Activated CD4-positive, alpha-beta T cell treated with anti-CD3 and anti-CD28 coated beads for 4 hours (primary cell): ENCODE data around the gene NUP205.
"Not testable (repeated sequence)": the region's sequence is repeated elsewhere in the genome, so short reads cannot be mapped to it uniquely, and the experiment has no call there.

ENCODE experiments used
- DNase-seq, 2 donors: peaks; one replicate each; pipeline ENCODE4 v3.0.0-alpha.2; 2020

NUP205 gene

DNA sequence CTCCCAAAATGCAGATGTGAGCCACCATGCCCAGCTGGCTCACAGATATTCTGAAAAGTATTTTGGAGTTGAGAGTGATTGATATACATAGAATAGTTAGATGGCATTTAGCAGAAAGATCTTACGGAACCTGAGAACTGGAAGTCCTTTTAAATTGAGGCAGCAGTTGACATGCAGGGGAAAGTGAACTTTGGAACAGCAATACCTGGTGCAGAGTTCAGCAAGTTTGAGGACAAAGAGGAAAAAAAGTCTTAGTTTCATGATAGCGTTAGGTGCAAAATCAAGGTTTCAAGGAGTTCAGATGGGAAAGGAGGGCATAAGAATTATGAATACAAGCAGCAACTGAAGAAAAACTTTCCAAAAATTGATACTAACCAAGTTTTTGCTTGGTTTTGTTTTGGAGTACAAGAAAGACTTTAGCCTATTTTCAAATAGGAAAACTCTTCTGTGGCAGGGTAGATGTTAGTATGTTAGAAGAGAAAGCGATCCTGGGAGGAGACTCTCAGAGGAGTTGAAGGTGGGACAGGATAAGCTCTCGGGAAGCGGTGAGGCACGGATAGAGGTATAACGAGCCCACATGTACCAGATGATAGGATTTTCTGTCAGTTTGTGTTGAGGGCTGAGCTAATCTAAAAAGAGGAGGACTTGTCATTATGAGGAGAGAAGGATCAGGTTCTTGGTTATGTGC lies 76.6 kb downstream of the NUP205 start:
- no peak for DNase-seq

- not testable (repeated sequence) for DNase-seq
Observed at GRCh38 chr7:135639690-135640089, 82.0 kb downstream of the NUP205 start.

- no peak for DNase-seq
Observed at GRCh38 chr7:135644154-135644553, 86.4 kb downstream of the NUP205 start.

GRCh38 chr7:135644729-135645128 lies 87.0 kb downstream of the NUP205 start:
- DNase-seq = no peak

- DNase-seq = peak in 1 of 2 donors; percentile 24
Observed at GRCh38 chr7:135645296-135645904, 87.7 kb downstream of the NUP205 start.

- DNase-seq = no peak
Observed at GRCh38 chr7:135647755-135648154, 90.0 kb downstream of the NUP205 start.

DNA sequence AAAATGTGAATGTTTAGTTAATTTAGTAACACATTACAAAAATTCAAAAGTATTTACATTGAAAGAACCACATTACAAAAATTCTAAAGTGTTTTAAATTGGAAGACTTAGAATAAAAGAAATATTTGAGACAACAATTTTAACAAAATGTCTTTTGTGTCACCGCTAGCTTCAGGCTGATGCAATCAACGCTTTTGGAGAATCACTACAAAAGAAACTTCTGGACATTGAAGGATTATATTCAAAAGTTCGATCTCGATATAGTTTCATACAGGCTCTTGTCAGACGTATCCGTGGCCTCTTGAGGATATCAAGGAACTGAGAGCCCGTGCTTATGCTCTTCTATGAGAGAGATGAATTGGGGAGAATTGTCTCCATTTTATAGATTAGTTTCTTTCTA lies 90.5 kb downstream of the NUP205 start:
- no peak for DNase-seq

DNA sequence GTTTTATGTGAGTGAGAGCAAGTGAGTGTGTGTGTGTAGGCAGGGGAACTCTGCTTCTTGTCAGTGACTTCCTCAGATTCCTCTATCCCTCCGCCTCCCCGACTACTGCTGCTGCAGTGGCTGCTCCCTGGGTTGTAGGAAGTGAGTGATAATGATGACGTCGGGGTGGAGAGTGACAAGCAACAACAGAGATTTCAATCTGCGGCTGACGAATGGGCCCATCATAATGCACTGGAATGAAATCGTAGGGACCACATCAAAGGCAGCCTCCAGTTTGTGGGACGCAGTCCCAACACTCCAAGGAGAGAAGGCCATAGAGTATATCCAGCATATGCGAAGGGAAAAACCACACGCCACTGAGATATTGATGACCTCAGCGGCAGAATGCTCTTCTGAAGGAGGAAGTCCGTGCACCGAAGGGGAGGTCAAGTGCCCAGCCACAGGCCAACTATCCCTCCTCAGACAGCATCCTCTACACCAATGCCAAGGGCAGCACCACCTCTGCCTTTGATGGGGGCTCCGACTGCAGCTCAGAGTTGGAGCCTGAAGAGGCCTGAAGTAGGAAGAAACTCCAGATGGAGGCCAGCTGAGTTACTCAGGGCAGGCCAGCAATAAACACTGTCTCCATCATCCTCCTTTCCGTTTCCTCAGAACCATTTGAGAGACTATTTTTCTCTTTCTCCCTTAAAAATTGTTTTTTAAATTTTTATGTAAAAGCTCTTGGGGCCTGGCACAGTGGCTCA lies 93.3 kb downstream of the NUP205 start:
- no peak for DNase-seq

GRCh38 chr7:135653340-135654080 lies 95.8 kb downstream of the NUP205 start:
- no peak for DNase-seq

GRCh38 chr7:135658564-135658963 lies 100.8 kb downstream of the NUP205 start:
- DNase-seq = no peak

DNA sequence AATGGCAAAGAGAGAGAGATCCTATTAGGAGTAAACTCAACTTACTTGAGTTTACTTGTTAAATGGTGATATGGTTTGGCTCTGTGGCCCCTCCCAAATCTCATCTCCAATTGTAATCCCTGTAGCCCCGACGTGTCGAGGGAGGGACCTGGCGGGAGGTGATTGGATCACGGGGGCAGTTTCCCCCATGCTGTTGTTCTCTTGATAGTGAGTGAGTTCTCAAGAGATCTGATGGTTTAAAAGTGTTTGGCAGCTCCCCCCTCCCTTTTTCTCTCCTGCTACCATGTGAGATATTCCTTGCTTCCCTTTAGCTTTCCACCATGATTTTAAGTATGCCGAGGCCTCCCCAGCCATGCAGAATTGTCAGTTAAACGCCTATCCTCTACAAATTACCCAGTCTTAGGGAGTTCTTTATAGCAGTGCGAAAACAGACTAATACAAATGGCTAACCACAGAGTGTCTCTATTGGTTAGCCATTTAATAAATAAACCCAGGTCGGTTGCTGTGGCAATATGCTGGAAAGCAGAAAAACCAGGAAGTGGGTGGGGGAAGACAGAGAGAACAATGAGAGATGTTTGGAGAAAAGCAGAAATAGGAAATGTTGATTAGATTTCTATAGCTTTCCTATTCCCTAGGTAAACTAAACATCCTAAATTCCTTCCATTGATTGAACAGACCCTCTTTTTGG lies 101.6 kb downstream of the NUP205 start:
- no peak for DNase-seq

- DNase-seq = no peak
Observed at GRCh38 chr7:135661311-135662122, 103.8 kb downstream of the NUP205 start.

DNA sequence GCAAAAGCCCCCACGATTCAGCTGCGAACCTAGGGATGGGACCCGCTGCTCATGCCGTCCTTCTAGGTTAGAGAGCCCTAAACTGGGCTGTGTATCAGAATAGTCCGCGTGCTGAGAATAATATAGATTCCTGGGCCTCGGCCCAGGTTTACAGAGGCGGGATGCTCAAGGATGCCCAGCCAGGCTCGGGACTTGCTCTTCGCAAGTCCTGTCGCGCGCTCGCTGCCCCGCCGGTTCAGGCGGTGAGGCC lies 104.3 kb downstream of the NUP205 start:
- no peak for DNase-seq

DNA sequence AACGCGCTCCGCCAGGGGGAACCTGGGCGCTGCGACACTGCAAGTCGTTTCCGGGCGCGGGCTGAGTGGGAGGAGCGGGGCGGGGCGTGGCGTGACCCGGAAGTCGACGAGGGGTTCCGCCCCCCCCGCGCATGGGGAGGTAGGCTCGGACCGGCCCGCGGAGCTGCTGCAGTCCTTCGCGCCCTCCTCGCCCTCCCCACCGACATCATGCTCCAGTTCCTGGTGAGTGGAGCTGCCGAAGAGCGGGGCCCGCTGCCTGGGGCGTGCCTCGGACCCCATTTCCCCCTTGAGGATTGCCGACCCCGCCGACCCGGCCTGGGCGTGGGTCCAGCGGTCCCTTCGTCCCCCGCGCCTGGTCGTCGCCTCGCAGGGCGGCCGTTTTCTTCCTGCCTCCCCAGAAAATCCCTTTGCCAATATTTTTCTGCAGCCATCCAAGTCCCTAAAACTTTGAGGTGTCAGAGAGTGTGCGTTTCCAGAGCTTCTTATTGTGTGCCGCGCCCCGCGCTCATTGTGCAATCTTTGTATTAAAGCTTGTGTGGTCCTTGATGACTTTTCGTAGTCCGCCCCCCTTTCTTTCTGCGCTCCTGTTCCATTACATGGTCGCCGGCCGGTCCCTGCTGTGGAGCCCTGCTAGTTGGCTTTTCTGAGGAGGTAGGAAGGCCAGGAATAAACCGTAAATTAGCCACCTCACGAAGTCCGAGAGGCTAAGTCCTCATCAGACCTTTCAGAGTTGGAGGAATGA lies 104.8 kb downstream of the NUP205 start, which contains the start of gene STMP1:
Gene STMP1 (plus strand): TSS at position 142 of the 742 bp plus-strand sequence.
- peak; percentile 97 to 98 for DNase-seq

- no peak for DNase-seq
Observed at GRCh38 chr7:135664046-135664589, 106.4 kb downstream of the NUP205 start.

DNA sequence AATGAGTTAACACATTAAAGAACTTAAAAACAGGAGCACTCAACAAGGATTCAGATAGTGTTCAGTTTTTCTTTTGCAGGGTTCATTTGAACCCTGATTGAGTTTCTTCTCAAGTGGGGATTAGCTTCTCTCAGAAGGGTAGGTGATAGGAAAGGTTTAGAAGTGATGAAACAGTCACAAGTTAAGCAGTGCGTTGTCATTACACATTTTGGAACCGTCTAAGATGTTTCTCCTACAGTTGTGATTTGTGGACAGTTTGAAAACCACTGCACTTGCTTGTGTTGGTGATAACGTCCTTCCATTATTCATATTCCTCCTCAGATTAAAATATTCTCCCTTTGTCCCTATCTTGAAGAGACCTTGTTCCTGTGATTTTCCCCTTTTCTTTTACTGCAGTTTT lies 107.3 kb downstream of the NUP205 start:
- DNase-seq = no peak

GRCh38 chr7:135666156-135666555 lies 108.4 kb downstream of the NUP205 start:
- DNase-seq = no peak

DNA sequence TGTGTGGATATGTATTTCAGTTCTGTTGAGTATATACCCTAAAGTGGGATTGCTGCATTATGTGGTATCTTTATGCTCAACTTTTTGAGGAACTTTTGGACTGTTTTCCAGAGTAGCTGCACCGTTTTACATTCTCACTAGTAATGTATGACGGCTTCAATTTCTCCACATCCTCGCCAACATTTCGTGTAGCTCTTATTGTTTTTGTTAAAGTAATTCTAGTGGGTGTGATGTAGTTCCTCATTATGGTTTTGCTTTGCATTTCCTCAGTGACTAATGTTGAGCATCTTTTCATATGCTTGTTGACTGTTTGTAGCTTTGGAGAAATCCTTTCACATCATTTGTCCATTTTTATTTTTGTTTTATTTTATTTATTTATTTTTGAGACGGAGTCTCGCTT lies 109.1 kb downstream of the NUP205 start:
- DNase-seq = no peak

- not testable (repeated sequence) for DNase-seq
Observed at GRCh38 chr7:135667626-135668025, 109.9 kb downstream of the NUP205 start.

DNA sequence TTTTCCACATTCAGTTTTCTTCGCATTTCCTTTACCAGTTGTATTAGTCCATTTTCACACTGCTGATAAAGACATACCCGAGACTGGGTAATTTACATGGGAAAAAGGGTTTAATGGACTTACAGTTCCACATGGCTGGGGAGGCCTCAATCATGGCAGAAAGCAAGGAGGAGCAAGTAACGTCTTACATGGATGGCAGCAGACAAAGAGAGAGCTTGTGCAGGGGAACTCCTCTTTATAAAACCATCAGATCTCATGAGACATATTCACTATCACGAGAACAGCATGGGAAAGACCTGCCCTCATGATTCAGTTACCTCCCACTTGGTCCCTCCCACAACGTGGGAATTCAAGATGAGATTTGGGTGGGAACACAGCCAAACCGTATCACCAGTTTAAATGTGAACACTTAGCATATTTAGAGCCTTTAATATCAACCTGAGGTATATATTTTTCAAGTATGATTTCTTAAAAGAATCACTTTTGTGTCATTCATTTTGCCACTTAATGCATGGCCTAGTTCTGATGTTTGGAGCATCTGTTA lies 111.2 kb downstream of the NUP205 start:
- not testable (repeated sequence) for DNase-seq

DNA sequence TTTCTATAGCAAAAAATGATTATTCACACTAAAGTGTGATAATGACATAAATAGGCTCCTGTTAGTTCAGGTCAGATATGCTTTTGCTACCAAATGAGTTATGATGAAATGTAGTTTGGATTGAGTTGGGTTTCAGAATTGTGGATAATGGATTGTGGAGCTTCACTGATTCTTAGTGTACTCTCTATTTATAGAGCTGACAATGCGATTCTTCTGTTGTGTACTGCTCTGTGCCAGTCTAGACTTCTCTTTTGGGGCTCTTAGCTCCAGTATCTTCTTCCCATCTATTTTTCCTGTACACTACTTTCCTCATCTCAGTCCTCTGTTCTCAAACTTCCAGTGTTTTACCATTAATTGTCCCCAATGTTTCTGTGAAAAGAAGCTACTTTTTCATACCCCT lies 112.1 kb downstream of the NUP205 start:
- DNase-seq = no peak
